MG63 (cell line): ENCODE data around the gene FANCI. TPM values are rescaled to one million over a fixed set of nuclear protein-coding genes. Genes with fewer than 3 reads are reported as not detected.
"Not testable (repeated sequence)": the region's sequence is repeated elsewhere in the genome, so short reads cannot be mapped to it uniquely, and the experiment has no call there.

Source experiments
- DNase-seq: peaks from one replicate; pipeline ENCODE4 v3.0.0-alpha.2; 2020
- H3K27me3 ChIP-seq: fragments of 250-450 bp; sonication (Bioruptor Pico); 2 replicates; pipeline ENCODE4 v1.5.1; 2020; ENCODE audit warnings: mild to moderate bottlenecking, moderate library complexity
- H3K36me3 ChIP-seq: fragments of 250-450 bp; sonication (Bioruptor Pico); 2 replicates; pipeline ENCODE4 v1.5.1; 2020; ENCODE audit warnings: mild to moderate bottlenecking, moderate library complexity
- H3K4me3 ChIP-seq: fragments of 250-450 bp; sonication (Bioruptor Pico); 2 replicates; pipeline ENCODE4 v1.5.1; 2020; ENCODE audit warnings: mild to moderate bottlenecking, moderate library complexity
- H3K9me3 ChIP-seq: fragments of 250-450 bp; sonication (Bioruptor Pico); 2 replicates; pipeline ENCODE4 v1.5.1; 2020; ENCODE audit warnings: mild to moderate bottlenecking, moderate library complexity
- total RNA-seq: library from RNA; depleted of rRNA; stranded (reverse); fragments of >200 nt; shearing (Covaris generic); gene quantifications from 2 replicates; pipeline ENCODE4 v1.2.3, GENCODE V29; 2014; ENCODE audit warnings: low replicate concordance

The FANCI gene
- total RNA-seq, 1 experiment from 2014 or later = 34.4 TPM

GRCh38 chr15:89211678-89212170 is 32.1 kb upstream of the FANCI start:
- H3K27me3 ChIP-seq = peaks cover 4% of the 10 kb centered on the region; the same call in 1 of the 2 replicates
- no peaks in the 10 kb centered on the region for H3K9me3 ChIP-seq
- no peak overlapping the region for H3K4me3 ChIP-seq
- no peaks in the 10 kb centered on the region for H3K36me3 ChIP-seq
- DNase-seq = no peak

GRCh38 chr15:89215627-89216026 is 28.2 kb upstream of the FANCI start:
- DNase-seq = no peak
- H3K9me3 ChIP-seq = no peaks in the 10 kb centered on the region
- H3K27me3 ChIP-seq = peaks cover 4% of the 10 kb centered on the region; the same call in 1 of the 2 replicates
- no peak overlapping the region for H3K4me3 ChIP-seq
- H3K36me3 ChIP-seq = no peaks in the 10 kb centered on the region

- DNase-seq = no peak
- H3K36me3 ChIP-seq = no peaks in the 10 kb centered on the region
- H3K27me3 ChIP-seq = peaks cover 4% of the 10 kb centered on the region; the same call in 1 of the 2 replicates
- no peak overlapping the region for H3K4me3 ChIP-seq
- H3K9me3 ChIP-seq = no peaks in the 10 kb centered on the region
Observed at GRCh38 chr15:89217031-89217430, 26.7 kb upstream of the FANCI start.

GRCh38 chr15:89217686-89218376 is 25.9 kb upstream of the FANCI start:
- no peak for DNase-seq

GRCh38 chr15:89218531-89218930 is 25.2 kb upstream of the FANCI start:
- no peaks in the 10 kb centered on the region for H3K9me3 ChIP-seq
- no peak for DNase-seq
- no peaks in the 10 kb centered on the region for H3K36me3 ChIP-seq
- H3K4me3 ChIP-seq = no peak overlapping the region
- peaks cover 3% of the 10 kb centered on the region; the same call in 1 of the 2 replicates for H3K27me3 ChIP-seq

More at GRCh38 chr15:89217686-89218376, 25.9 kb upstream of the FANCI start:
- Histone ChIP-seq H3K4me3 (no peak overlapping the region), H3K36me3 (no peaks in the 10 kb centered on the region), H3K27me3 (peaks cover 4% of the 10 kb centered on the region; the same call in 1 of the 2 replicates), H3K9me3 (no peaks in the 10 kb centered on the region)

- no peaks in the 10 kb centered on the region for H3K27me3 ChIP-seq
- no peaks in the 10 kb centered on the region for H3K36me3 ChIP-seq
- DNase-seq = no peak
- no peaks in the 10 kb centered on the region for H3K9me3 ChIP-seq
- H3K4me3 ChIP-seq = no peak within 1 kb of the TSS
Observed at GRCh38 chr15:89221543-89221942, 22.2 kb upstream of the FANCI start, which contains the start of gene RLBP1. Gene RLBP1, minus strand, starts transcription at chr15:89221579. Its CDS starts 2,604 bp downstream, at chr15:89218975.

GRCh38 chr15:89225588-89225987 is 18.2 kb upstream of the FANCI start:
- no peaks in the 10 kb centered on the region for H3K36me3 ChIP-seq
- H3K4me3 ChIP-seq = no peak overlapping the region
- no peaks in the 10 kb centered on the region for H3K9me3 ChIP-seq
- H3K27me3 ChIP-seq = no peaks in the 10 kb centered on the region
- DNase-seq = no peak

GRCh38 chr15:89226359-89227221 is 17.2 kb upstream of the FANCI start:
- DNase-seq = no peak
- H3K27me3 ChIP-seq = no peaks in the 10 kb centered on the region
- H3K9me3 ChIP-seq = no peaks in the 10 kb centered on the region
- no peaks in the 10 kb centered on the region for H3K36me3 ChIP-seq
- no peak overlapping the region for H3K4me3 ChIP-seq

GRCh38 chr15:89227425-89227824 is 16.4 kb upstream of the FANCI start:
- Histone ChIP-seq H3K4me3 (no peak overlapping the region), H3K36me3 (no peaks in the 10 kb centered on the region), H3K9me3 (no peaks in the 10 kb centered on the region), H3K27me3 (no peaks in the 10 kb centered on the region)
- no peak for DNase-seq

GRCh38 chr15:89230277-89230676 is 13.5 kb upstream of the FANCI start:
- Histone ChIP-seq H3K9me3 (no peaks in the 10 kb centered on the region), H3K36me3 (no peaks in the 10 kb centered on the region), H3K4me3 (no peak overlapping the region), H3K27me3 (no peaks in the 10 kb centered on the region)
- DNase-seq = no peak

GRCh38 chr15:89231832-89232231 is 11.9 kb upstream of the FANCI start:
- no peaks in the 10 kb centered on the region for H3K36me3 ChIP-seq
- peaks cover 5% of the 10 kb centered on the region; the same call in 1 of the 2 replicates for H3K27me3 ChIP-seq
- no peak for DNase-seq
- no peak overlapping the region for H3K4me3 ChIP-seq
- no peaks in the 10 kb centered on the region for H3K9me3 ChIP-seq

- not testable (repeated sequence) for H3K4me3 ChIP-seq, DNase-seq, H3K36me3 ChIP-seq, H3K9me3 ChIP-seq
- peaks cover 10% of the 10 kb centered on the region; the same call in 1 of the 2 replicates for H3K27me3 ChIP-seq
Observed at GRCh38 chr15:89239883-89240810, 3.6 kb upstream of the FANCI start.

GRCh38 chr15:89243046-89243690 is 611 bp upstream of the FANCI start:
- Histone ChIP-seq H3K36me3 (peaks cover 31% of the 10 kb centered on the region), H3K4me3 (peak overlapping the region; percentile 79), H3K9me3 (no peaks in the 10 kb centered on the region; the same call in 1 of the 2 replicates), H3K27me3 (0 out of 2 replicates have a peak, but pooled peaks cover 2% of the 10 kb centered on the region)
- DNase-seq = no peak

GRCh38 chr15:89244574-89244903 is 760 bp downstream of the FANCI start:
- peaks cover 45% of the 10 kb centered on the region for H3K36me3 ChIP-seq
- no peak for DNase-seq
- peak overlapping the region; percentile 79 for H3K4me3 ChIP-seq
- no peaks in the 10 kb centered on the region; the same call in 1 of the 2 replicates for H3K9me3 ChIP-seq
- no peaks in the 10 kb centered on the region for H3K27me3 ChIP-seq

GRCh38 chr15:89247446-89247845 is 3.7 kb downstream of the FANCI start:
- H3K36me3 ChIP-seq = peaks cover 66% of the 10 kb centered on the region
- H3K4me3 ChIP-seq = no peak overlapping the region
- DNase-seq = no peak
- H3K27me3 ChIP-seq = no peaks in the 10 kb centered on the region
- H3K9me3 ChIP-seq = no peaks in the 10 kb centered on the region

GRCh38 chr15:89248584-89248983 is 4.8 kb downstream of the FANCI start:
- Histone ChIP-seq H3K4me3 (no peak overlapping the region), H3K36me3 (peaks cover 73% of the 10 kb centered on the region), H3K27me3 (no peaks in the 10 kb centered on the region), H3K9me3 (no peaks in the 10 kb centered on the region)
- no peak for DNase-seq
